Suprapubic skin (tissue), 4 donors: ENCODE measurements around the gene NLRP10. TPM values are rescaled to one million over a fixed set of nuclear protein-coding genes. Genes with fewer than 3 reads are reported as not detected.

ENCODE experiments used
- DNase-seq, 2 donors: peaks; one replicate each; pipeline ENCODE4 v3.0.0-alpha.2; 2019; ENCODE audit warnings: low spot score in 2 of 2
- H3K27ac ChIP-seq: fragments of 200-600 bp; sonication (generic); one replicate; pipeline ENCODE4 v1.5.1; 2019
- H3K27me3 ChIP-seq: fragments of 200-600 bp; sonication (generic); one replicate; pipeline ENCODE4 v1.5.1; 2019
- H3K36me3 ChIP-seq: fragments of 200-600 bp; sonication (generic); one replicate; pipeline ENCODE4 v1.5.1; 2019
- H3K4me1 ChIP-seq: fragments of 200-600 bp; sonication (generic); one replicate; pipeline ENCODE4 v1.5.1; 2019
- H3K4me3 ChIP-seq: fragments of 200-600 bp; sonication (generic); one replicate; pipeline ENCODE4 v1.5.1; 2019; ENCODE audit warnings: mild to moderate bottlenecking
- H3K9me3 ChIP-seq: fragments of 200-600 bp; sonication (generic); one replicate; pipeline ENCODE4 v1.5.1; 2019
- CTCF ChIP-seq, 2 donors: fragments of 200-600 bp in 1 of 2; fragments of 450-650 bp in 1 of 2; sonication (generic) in 1 of 2; IDR thresholded peaks; one replicate each; pipeline ENCODE4 v1.5.1; 2016 to 2019; ENCODE audit warnings: antibody characterized with exemption in 2 of 2, mild to moderate bottlenecking in 1 of 2, moderate library complexity in 1 of 2
- EP300 ChIP-seq: sonication (generic); formaldehyde crosslinking; IDR thresholded peaks from one replicate; pipeline ENCODE4 v1.6.1; 2017; ENCODE audit warnings: antibody characterized with exemption
- POLR2A ChIP-seq, 2 donors: fragments of 450-650 bp; IDR thresholded peaks; one replicate each; pipeline ENCODE4 v1.6.1; 2017; ENCODE audit warnings: antibody characterized with exemption in 2 of 2, mild to moderate bottlenecking in 2 of 2, moderate library complexity in 2 of 2
- POLR2AphosphoS5 ChIP-seq, 3 donors: sonication (generic); formaldehyde crosslinking; IDR thresholded peaks; one replicate each; pipeline ENCODE4 v1.6.1; 2017; ENCODE audit warnings: antibody characterized with exemption in 3 of 3
- WGBS: methylation state at CpG from one replicate; pipeline ENCODE4 v1.1.5; 2018; 5-methylcytosine and 5-hydroxymethylcytosine counted together
- total RNA-seq, 4 donors: library from RNA; depleted of rRNA; stranded (reverse); fragments of >200 nt; gene quantifications; one replicate each; pipeline ENCODE4 v1.1.0, GENCODE V29; 2016

NLRP10 gene
- 10 to 100 TPM; 12.9 to 68.0 (median 42.4) TPM for total RNA-seq

GRCh38 chr11:7965386-7965785 is at the start of gene NLRP10:
NLRP10 (minus strand) TSS chr11:7965447; CDS start chr11:7963495, 1,952 bp downstream.
- Histone ChIP-seq H3K27me3 (no peaks in the 10 kb centered on the region), H3K27ac (no peak within 1 kb of the TSS), H3K4me3 (no peak within 1 kb of the TSS), H3K9me3 (no peaks in the 10 kb centered on the region), H3K36me3 (no peaks in the 10 kb centered on the region), H3K4me1 (no peaks in the 10 kb centered on the region)
- DNase-seq = no peak
- 93% methylated on average over 1 of the region's 1 CpG for WGBS
- TF ChIP-seq POLR2A (IDR thresholded peaks at IDR 0.05) (no peak), POLR2AphosphoS5 (IDR thresholded peaks at IDR 0.05) (no peak), CTCF (IDR thresholded peaks at IDR 0.05) (no peak), EP300 (no peak)

GRCh38 chr11:8013833-8014232 is 48.6 kb upstream of the NLRP10 start:
- H3K4me3 ChIP-seq = no peak overlapping the region
- TF ChIP-seq CTCF (IDR thresholded peaks at IDR 0.05) (no peak), POLR2A (IDR thresholded peaks at IDR 0.05) (no peak), EP300 (no peak), POLR2AphosphoS5 (IDR thresholded peaks at IDR 0.05) (no peak)
- no peaks in the 10 kb centered on the region for H3K36me3 ChIP-seq
- DNase-seq = peak in 1 of 2 donors; percentile 55
- no peaks in the 10 kb centered on the region for H3K9me3 ChIP-seq
- H3K4me1 ChIP-seq = peaks cover 8% of the 10 kb centered on the region
- H3K27me3 ChIP-seq = peaks cover 15% of the 10 kb centered on the region
- WGBS = 76% methylated on average over 5 of the region's 5 CpGs
- H3K27ac ChIP-seq = no peak overlapping the region

- no peaks in the 10 kb centered on the region for H3K4me1 ChIP-seq
- no peak overlapping the region for H3K27ac ChIP-seq
- no peak overlapping the region for H3K4me3 ChIP-seq
- H3K27me3 ChIP-seq = peaks cover 5% of the 10 kb centered on the region
- TF ChIP-seq CTCF (IDR thresholded peaks at IDR 0.05) (no peak), POLR2A (IDR thresholded peaks at IDR 0.05) (no peak), POLR2AphosphoS5 (IDR thresholded peaks at IDR 0.05) (no peak), EP300 (no peak)
- H3K36me3 ChIP-seq = no peaks in the 10 kb centered on the region
- H3K9me3 ChIP-seq = no peaks in the 10 kb centered on the region
- peak in 1 of 2 donors; percentile 32 for DNase-seq
- 58% methylated on average over 4 of the region's 4 CpGs for WGBS
These were observed 46.8 kb upstream of the NLRP10 start for GRCh38 chr11:8011981-8012444.

GRCh38 chr11:8011371-8011770 is 46.1 kb upstream of the NLRP10 start:
- no peaks in the 10 kb centered on the region for H3K36me3 ChIP-seq
- WGBS = 84% methylated on average over 2 of the region's 2 CpGs
- no peak overlapping the region for H3K27ac ChIP-seq
- TF ChIP-seq EP300 (no peak), POLR2A (IDR thresholded peaks at IDR 0.05) (no peak), CTCF (IDR thresholded peaks at IDR 0.05) (no peak), POLR2AphosphoS5 (IDR thresholded peaks at IDR 0.05) (no peak)
- H3K9me3 ChIP-seq = no peaks in the 10 kb centered on the region
- H3K4me3 ChIP-seq = no peak overlapping the region
- no peaks in the 10 kb centered on the region for H3K27me3 ChIP-seq
- no peaks in the 10 kb centered on the region for H3K4me1 ChIP-seq
- peak in 1 of 2 donors; percentile 34 for DNase-seq

- no peak overlapping the region for H3K4me3 ChIP-seq
- H3K4me1 ChIP-seq = no peaks in the 10 kb centered on the region
- H3K36me3 ChIP-seq = no peaks in the 10 kb centered on the region
- DNase-seq = no peak
- no peaks in the 10 kb centered on the region for H3K9me3 ChIP-seq
- H3K27me3 ChIP-seq = no peaks in the 10 kb centered on the region
- WGBS = 96% methylated on average over 3 of the region's 3 CpGs
- TF ChIP-seq POLR2AphosphoS5 (IDR thresholded peaks at IDR 0.05) (no peak), POLR2A (IDR thresholded peaks at IDR 0.05) (no peak), EP300 (no peak), CTCF (IDR thresholded peaks at IDR 0.05) (no peak)
- no peak overlapping the region for H3K27ac ChIP-seq
These were observed 44.6 kb upstream of the NLRP10 start for GRCh38 chr11:8009856-8010255.
